ENCODE data around the gene AKNA. TPM values are rescaled to one million over a fixed set of nuclear protein-coding genes. Genes with fewer than 3 reads are reported as not detected.

Gene AKNA
- total RNA-seq, 1 donor from 2014 or later = 14.0 TPM

DNA sequence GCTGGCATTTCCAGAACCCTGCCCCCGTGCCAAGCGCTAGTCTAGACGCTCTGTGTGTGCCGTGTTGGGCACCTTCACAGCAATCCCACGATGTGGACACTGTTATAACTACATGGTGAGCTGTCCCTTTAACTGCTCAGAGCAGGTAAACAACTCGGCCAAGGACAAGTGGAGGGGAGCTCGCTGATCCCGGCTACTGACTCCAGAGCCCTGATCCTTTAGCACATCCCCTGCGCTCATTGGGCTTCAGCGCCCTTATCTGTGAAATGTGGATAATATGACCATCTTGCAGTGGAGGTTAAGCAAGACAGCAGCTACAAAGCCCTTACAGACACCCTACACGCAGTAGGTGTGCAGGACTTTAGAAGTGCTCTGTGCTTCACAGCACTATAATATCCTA lies 41.6 kb downstream of the AKNA start:
- Mint-ChIP-seq H3K9me3 (no peaks in the 10 kb centered on the region), H3K36me3 (peaks cover 25% of the 10 kb centered on the region), H3K4me1 (ENCODE audit: unreplicated experiment) (peaks cover 12% of the 10 kb centered on the region), H3K4me3 (no peak overlapping the region), H3K27me3 (no peaks in the 10 kb centered on the region), H3K27ac (no peak overlapping the region)
- DNase-seq (ENCODE audit: extremely low spot score, unreplicated experiment) = no peak
- TF ChIP-seq, protein P1, sequence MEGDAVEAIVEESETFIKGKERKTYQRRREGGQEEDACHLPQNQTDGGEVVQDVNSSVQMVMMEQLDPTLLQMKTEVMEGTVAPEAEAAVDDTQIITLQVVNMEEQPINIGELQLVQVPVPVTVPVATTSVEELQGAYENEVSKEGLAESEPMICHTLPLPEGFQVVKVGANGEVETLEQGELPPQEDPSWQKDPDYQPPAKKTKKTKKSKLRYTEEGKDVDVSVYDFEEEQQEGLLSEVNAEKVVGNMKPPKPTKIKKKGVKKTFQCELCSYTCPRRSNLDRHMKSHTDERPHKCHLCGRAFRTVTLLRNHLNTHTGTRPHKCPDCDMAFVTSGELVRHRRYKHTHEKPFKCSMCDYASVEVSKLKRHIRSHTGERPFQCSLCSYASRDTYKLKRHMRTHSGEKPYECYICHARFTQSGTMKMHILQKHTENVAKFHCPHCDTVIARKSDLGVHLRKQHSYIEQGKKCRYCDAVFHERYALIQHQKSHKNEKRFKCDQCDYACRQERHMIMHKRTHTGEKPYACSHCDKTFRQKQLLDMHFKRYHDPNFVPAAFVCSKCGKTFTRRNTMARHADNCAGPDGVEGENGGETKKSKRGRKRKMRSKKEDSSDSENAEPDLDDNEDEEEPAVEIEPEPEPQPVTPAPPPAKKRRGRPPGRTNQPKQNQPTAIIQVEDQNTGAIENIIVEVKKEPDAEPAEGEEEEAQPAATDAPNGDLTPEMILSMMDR (conservative IDR thresholded peaks at IDR 0.05) = no peak

GRCh38 chr9:114345493-114346065 lies 42.2 kb downstream of the AKNA start:
- no peak overlapping the region for H3K27ac Mint-ChIP-seq
- H3K36me3 Mint-ChIP-seq = peaks cover 25% of the 10 kb centered on the region
- H3K9me3 Mint-ChIP-seq = no peaks in the 10 kb centered on the region
- no peak overlapping the region for H3K4me3 Mint-ChIP-seq
- peaks cover 12% of the 10 kb centered on the region for H3K4me1 Mint-ChIP-seq (ENCODE audit: unreplicated experiment)
- DNase-seq (ENCODE audit: extremely low spot score, unreplicated experiment) = no peak
- no peaks in the 10 kb centered on the region for H3K27me3 Mint-ChIP-seq
- TF ChIP-seq, protein P1 (conservative IDR thresholded peaks at IDR 0.05) = no peak

DNA sequence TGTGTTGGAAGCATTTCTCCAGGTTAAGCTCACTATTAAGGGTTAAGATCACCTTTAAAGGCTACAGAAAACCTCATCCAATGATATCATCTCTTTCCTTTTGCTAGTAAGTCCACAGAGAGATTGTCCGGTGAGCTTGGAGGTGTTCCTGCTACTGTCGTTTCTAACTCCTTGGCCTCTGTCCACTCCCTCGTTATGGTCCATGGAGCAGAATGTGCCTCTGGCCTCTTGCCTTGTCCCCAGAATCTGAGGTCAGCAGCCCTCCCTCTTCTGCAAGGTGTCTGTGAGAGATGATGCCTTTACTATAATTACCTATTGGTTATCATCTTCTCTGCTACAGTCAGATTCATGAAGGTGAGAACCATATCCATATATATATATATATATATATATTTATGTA lies 43.1 kb downstream of the AKNA start:
- TF ChIP-seq, protein P1 (conservative IDR thresholded peaks at IDR 0.05) = no peak
- no peak overlapping the region for H3K4me3 Mint-ChIP-seq
- no peaks in the 10 kb centered on the region for H3K9me3 Mint-ChIP-seq
- no peak for DNase-seq (ENCODE audit: extremely low spot score, unreplicated experiment)
- H3K36me3 Mint-ChIP-seq = peaks cover 24% of the 10 kb centered on the region
- H3K4me1 Mint-ChIP-seq (ENCODE audit: unreplicated experiment) = peaks cover 11% of the 10 kb centered on the region
- no peak overlapping the region for H3K27ac Mint-ChIP-seq
- no peaks in the 10 kb centered on the region for H3K27me3 Mint-ChIP-seq

- TF ChIP-seq, protein P1 (conservative IDR thresholded peaks at IDR 0.05) = no peak
- peaks cover 5% of the 10 kb centered on the region for H3K4me1 Mint-ChIP-seq (ENCODE audit: unreplicated experiment)
- H3K4me3 Mint-ChIP-seq = no peak overlapping the region
- H3K36me3 Mint-ChIP-seq = peaks cover 19% of the 10 kb centered on the region
- no peaks in the 10 kb centered on the region for H3K27me3 Mint-ChIP-seq
- DNase-seq (ENCODE audit: extremely low spot score, unreplicated experiment) = no peak
- no peak overlapping the region for H3K27ac Mint-ChIP-seq
- no peaks in the 10 kb centered on the region for H3K9me3 Mint-ChIP-seq
Observed at GRCh38 chr9:114344188-114344566, 43.6 kb downstream of the AKNA start.

- Mint-ChIP-seq H3K4me3 (no peak overlapping the region), H3K27me3 (no peaks in the 10 kb centered on the region), H3K9me3 (no peaks in the 10 kb centered on the region), H3K36me3 (peaks cover 16% of the 10 kb centered on the region), H3K27ac (no peak overlapping the region), H3K4me1 (ENCODE audit: unreplicated experiment) (no peaks in the 10 kb centered on the region)
- DNase-seq (ENCODE audit: extremely low spot score, unreplicated experiment) = no peak
- TF ChIP-seq, protein P1 (conservative IDR thresholded peaks at IDR 0.05) = no peak
Observed at GRCh38 chr9:114343471-114344187, 44.2 kb downstream of the AKNA start.

All from type B pancreatic cell (in vitro differentiated cells).